Measurements from ENCODE around the gene TPO. TPM values are rescaled to one million over a fixed set of nuclear protein-coding genes. Genes with fewer than 3 reads are reported as not detected.

The TPO gene
- total RNA-seq, 4 donors from 2014 or later = 4,215 to 7,965 (median 5,966) TPM

- DNase-seq = peak; percentile 52 to 70
- Histone ChIP-seq H3K4me3 (replicated peaks in 1 of 3) (no peak overlapping the region), H3K4me1 (peaks cover 14 to 42% of the 10 kb centered on the region in 2 donors), H3K36me3 (peaks cover 57 to 78% of the 10 kb centered on the region in 2 donors), H3K27me3 (no peaks in the 10 kb centered on the region), H3K27ac (peak overlapping the region; percentile 32 to 75 (median 74)), H3K9me3 (no peaks in the 10 kb centered on the region)
- WGBS, 2 donors = 63 to 65% methylated on average over 13 of the region's 14 CpGs
- intact Hi-C loops (cut with DNase I) = no loop called here
- TF ChIP-seq POLR2A (IDR thresholded peaks at IDR 0.05) = no peak
- TF ChIP-seq, protein P1, sequence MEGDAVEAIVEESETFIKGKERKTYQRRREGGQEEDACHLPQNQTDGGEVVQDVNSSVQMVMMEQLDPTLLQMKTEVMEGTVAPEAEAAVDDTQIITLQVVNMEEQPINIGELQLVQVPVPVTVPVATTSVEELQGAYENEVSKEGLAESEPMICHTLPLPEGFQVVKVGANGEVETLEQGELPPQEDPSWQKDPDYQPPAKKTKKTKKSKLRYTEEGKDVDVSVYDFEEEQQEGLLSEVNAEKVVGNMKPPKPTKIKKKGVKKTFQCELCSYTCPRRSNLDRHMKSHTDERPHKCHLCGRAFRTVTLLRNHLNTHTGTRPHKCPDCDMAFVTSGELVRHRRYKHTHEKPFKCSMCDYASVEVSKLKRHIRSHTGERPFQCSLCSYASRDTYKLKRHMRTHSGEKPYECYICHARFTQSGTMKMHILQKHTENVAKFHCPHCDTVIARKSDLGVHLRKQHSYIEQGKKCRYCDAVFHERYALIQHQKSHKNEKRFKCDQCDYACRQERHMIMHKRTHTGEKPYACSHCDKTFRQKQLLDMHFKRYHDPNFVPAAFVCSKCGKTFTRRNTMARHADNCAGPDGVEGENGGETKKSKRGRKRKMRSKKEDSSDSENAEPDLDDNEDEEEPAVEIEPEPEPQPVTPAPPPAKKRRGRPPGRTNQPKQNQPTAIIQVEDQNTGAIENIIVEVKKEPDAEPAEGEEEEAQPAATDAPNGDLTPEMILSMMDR (IDR thresholded peaks at IDR 0.05) = no peak
These were observed 8.5 kb downstream of the TPO start for GRCh38 chr2:1421731-1422130.

DNA sequence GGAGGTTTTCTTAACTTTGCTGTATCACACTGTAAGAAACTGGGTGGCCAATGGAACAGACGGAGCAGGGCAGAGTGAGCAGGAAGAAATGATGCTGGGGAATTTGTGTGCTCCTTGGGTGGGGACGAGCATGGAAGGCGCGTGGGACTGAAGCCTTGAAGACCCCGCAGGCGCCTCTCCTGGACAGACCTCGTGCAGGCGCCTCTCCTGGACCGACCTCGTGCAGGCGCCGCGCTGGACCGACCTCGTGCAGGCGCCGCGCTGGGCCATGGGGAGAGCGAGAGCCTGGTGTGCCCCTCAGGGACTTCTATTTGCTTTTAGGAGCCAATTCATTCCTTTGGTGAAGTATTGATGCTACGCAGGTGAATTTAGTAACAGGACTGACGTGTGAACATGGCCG lies 8.9 kb downstream of the TPO start:
- 90 to 92% methylated on average over 21 to 22 of the region's 22 CpGs for WGBS, 2 donors
- H3K4me1 ChIP-seq = peaks cover 12 to 46% of the 10 kb centered on the region in 2 donors
- intact Hi-C loops (cut with DNase I) = no loop called here
- H3K27ac ChIP-seq = peak overlapping the region in 2 of 3 donors; percentile 74 to 75
- DNase-seq = no peak
- TF ChIP-seq, protein P1 (IDR thresholded peaks at IDR 0.05) = no peak
- no peak for TF ChIP-seq POLR2A (IDR thresholded peaks at IDR 0.05)
- no peaks in the 10 kb centered on the region for H3K9me3 ChIP-seq
- peaks cover 59 to 80% of the 10 kb centered on the region in 2 donors for H3K36me3 ChIP-seq
- H3K27me3 ChIP-seq = no peaks in the 10 kb centered on the region
- no peak overlapping the region for H3K4me3 ChIP-seq (replicated peaks in 1 of 3)

- DNase-seq = no peak
- Histone ChIP-seq H3K9me3 (no peaks in the 10 kb centered on the region), H3K36me3 (peaks cover 66 to 86% of the 10 kb centered on the region in 2 donors), H3K27ac (no peak overlapping the region), H3K4me3 (replicated peaks in 1 of 3) (no peak overlapping the region), H3K4me1 (peaks cover 12 to 48% of the 10 kb centered on the region in 2 donors), H3K27me3 (no peaks in the 10 kb centered on the region)
- WGBS, 2 donors = 93 to 94% methylated on average over 23 to 26 of the region's 26 CpGs
- intact Hi-C loops (cut with DNase I) = no loop called here
- peak in 1 of 2 donors; percentile 25 for TF ChIP-seq POLR2A (IDR thresholded peaks at IDR 0.05)
- TF ChIP-seq, protein P1 (IDR thresholded peaks at IDR 0.05) = no peak
These were observed 9.5 kb downstream of the TPO start for GRCh38 chr2:1422716-1423285.

GRCh38 chr2:1427086-1427485 lies 13.8 kb downstream of the TPO start:
- Histone ChIP-seq H3K36me3 (peaks cover 83 to 87% of the 10 kb centered on the region in 2 donors), H3K27ac (peak overlapping the region in 1 of 3 donors; percentile 4), H3K4me1 (peaks cover 0 to 23% of the 10 kb centered on the region in 2 donors), H3K27me3 (no peaks in the 10 kb centered on the region), H3K9me3 (no peaks in the 10 kb centered on the region), H3K4me3 (replicated peaks in 1 of 3) (no peak overlapping the region)
- WGBS, 2 donors = 93 to 100% methylated on average over 3 of the region's 3 CpGs
- intact Hi-C loops (cut with DNase I) = no loop called here
- no peak for DNase-seq
- TF ChIP-seq POLR2A (IDR thresholded peaks at IDR 0.05) = peak in 1 of 2 donors; percentile 17
- TF ChIP-seq, protein P1 (IDR thresholded peaks at IDR 0.05) = no peak

DNA sequence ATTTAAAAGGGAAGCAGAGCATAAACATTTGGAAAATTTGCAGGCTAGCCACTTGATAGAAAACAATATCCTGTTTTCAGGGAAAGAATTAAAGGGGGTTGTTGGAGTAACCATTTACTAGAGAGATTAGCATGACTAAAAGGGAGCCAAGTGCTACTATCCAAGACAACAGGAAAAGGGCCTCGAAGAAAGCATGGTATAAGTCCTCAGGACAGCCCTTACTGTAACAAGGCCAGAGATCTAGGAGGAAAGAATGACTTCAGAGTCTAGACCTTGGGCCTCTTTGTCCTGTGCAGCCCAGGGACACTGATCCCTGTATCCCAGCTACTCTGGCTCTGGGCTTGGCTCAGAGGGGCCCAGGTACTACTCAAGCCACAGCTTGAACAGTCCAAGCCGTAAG lies 16.6 kb downstream of the TPO start:
- peaks cover 83 to 91% of the 10 kb centered on the region in 2 donors for H3K36me3 ChIP-seq
- peak overlapping the region in 1 of 3 donors; percentile 3 for H3K27ac ChIP-seq
- H3K4me1 ChIP-seq = peaks cover 0 to 14% of the 10 kb centered on the region in 2 donors
- no peak for DNase-seq
- H3K4me3 ChIP-seq (replicated peaks in 1 of 3) = no peak overlapping the region
- TF ChIP-seq, protein P1 (IDR thresholded peaks at IDR 0.05) = no peak
- no peak for TF ChIP-seq POLR2A (IDR thresholded peaks at IDR 0.05)
- H3K9me3 ChIP-seq = no peaks in the 10 kb centered on the region
- no peaks in the 10 kb centered on the region for H3K27me3 ChIP-seq
- WGBS, 2 donors = 88 to 95% methylated on average over 2 of the region's 2 CpGs
- intact Hi-C loops (cut with DNase I) = no loop called here

All from thyroid gland (tissue), 4 donors.